Body of pancreas (tissue), 4 donors: ENCODE results near the gene CLDN6. TPM values are rescaled to one million over a fixed set of nuclear protein-coding genes. Genes with fewer than 3 reads are reported as not detected.

ENCODE experiments used
- ATAC-seq: fragments of 150-250 bp; one replicate; pipeline ENCODE4 v1.9.1; 2016
- DNase-seq, 4 donors: peaks; one replicate each; pipeline ENCODE4 v3.0.0-alpha.2; 2019
- H3K27ac ChIP-seq, 4 donors: fragments of 200-600 bp; sonication (generic); 1 replicate in 3 of 4; 2 replicates in 1 of 4; pipeline versions ENCODE4 v1.5.1 to v1.6.1; 2016 to 2019; ENCODE audit warnings: mild to moderate bottlenecking in 1 of 4, mixed read lengths in 1 of 4, moderate library complexity in 1 of 4
- H3K27me3 ChIP-seq, 2 donors: fragments of 200-600 bp; sonication (generic); one replicate each; pipeline ENCODE4 v1.6.0; 2016; ENCODE audit warnings: mild to moderate bottlenecking in 1 of 2
- H3K36me3 ChIP-seq, 2 donors: fragments of 200-600 bp; sonication (generic); replicated peaks in 1 of 2; 2 replicates each; pipeline ENCODE4 v1.5.1; 2016; ENCODE audit warnings: low read depth in 2 of 2; ENCODE audit not compliant: insufficient read depth in 1 of 2
- H3K4me1 ChIP-seq: fragments of 200-600 bp; sonication (generic); one replicate; pipeline ENCODE4 v1.6.0; 2016
- H3K4me3 ChIP-seq, 2 donors: fragments of 200-600 bp; sonication (generic); 1 replicate in 1 of 2; 2 replicates in 1 of 2; pipeline ENCODE4 v1.5.1; 2016 to 2019
- H3K9me3 ChIP-seq, 3 donors: fragments of 200-600 bp; sonication (generic); 1 replicate in 2 of 3; 2 replicates in 1 of 3; pipeline ENCODE4 v1.5.1; 2016
- CTCF ChIP-seq, 7 experiments: fragments of 450-650 bp in 4 of 7; fragments of 200-600 bp in 3 of 7; sonication (generic) in 3 of 7; IDR thresholded peaks; one replicate each; pipeline ENCODE4 v1.5.1; 2016 to 2019; ENCODE audit warnings: antibody characterized with exemption in 7 of 7
- POLR2A ChIP-seq, 3 donors: fragments of 450-650 bp; IDR thresholded peaks; one replicate each; pipeline ENCODE4 v1.6.1; 2016; ENCODE audit warnings: antibody characterized with exemption in 3 of 3, mild to moderate bottlenecking in 2 of 3
- WGBS, 2 donors: methylation state at CpG; one replicate each; pipeline ENCODE4 v1.1.5; 2017; 5-methylcytosine and 5-hydroxymethylcytosine counted together
- intact Hi-C: fragments of 100-400 bp; cut with DNase I; formaldehyde crosslinking; loops from one replicate; pipeline ENCODE4 v1.15.1; 2023
- total RNA-seq, 2 donors: library from RNA; depleted of rRNA; stranded (reverse); fragments of >200 nt; gene quantifications; one replicate each; pipeline ENCODE4 v1.1.0, GENCODE V29; 2016

CLDN6 gene
- total RNA-seq, 2 donors from 2014 or later: 0.33 to 0.78 TPM

GRCh38 chr16:2980227-2981176, 37.5 kb downstream of the CLDN6 start, which contains the start of gene PKMYT1:
Gene PKMYT1, minus strand, starts transcription at chr16:2980446. Its CDS starts 789 bp downstream, at chr16:2979657.
- H3K4me1 ChIP-seq: peaks cover 60% of the 10 kb centered on the region
- WGBS, 2 donors: 7 to 27% methylated on average over 19 to 87 of the region's 91 CpGs
- H3K9me3 ChIP-seq: no peaks in the 10 kb centered on the region

GRCh38 chr16:2979669-2980226, 38.2 kb downstream of the CLDN6 start:
- DNase-seq: no peak
- no peak for ATAC-seq
- no peak overlapping the region for H3K27ac ChIP-seq
- H3K4me3 ChIP-seq: peak overlapping the region in 1 of 2 donors; percentile 15
- H3K9me3 ChIP-seq: no peaks in the 10 kb centered on the region
- H3K36me3 ChIP-seq: no peaks in the 10 kb centered on the region
- TF ChIP-seq POLR2A (IDR thresholded peaks at IDR 0.05): no peak
- TF ChIP-seq CTCF (IDR thresholded peaks at IDR 0.05): no peak
- no peaks in the 10 kb centered on the region for H3K27me3 ChIP-seq
- 7 to 11% methylated on average over 20 to 42 of the region's 43 CpGs for WGBS, 2 donors
- intact Hi-C loops: no loop called here
- peaks cover 53% of the 10 kb centered on the region for H3K4me1 ChIP-seq

More at GRCh38 chr16:2980227-2981176, 37.5 kb downstream of the CLDN6 start, which contains the start of gene PKMYT1:
- H3K27me3 ChIP-seq: no peaks in the 10 kb centered on the region
- ATAC-seq: peak; percentile 89
- H3K27ac ChIP-seq: peak within 1 kb of the TSS; percentile 79 to 88 (median 83)
- no peaks in the 10 kb centered on the region for H3K36me3 ChIP-seq
- intact Hi-C loops: no loop called here
- TF ChIP-seq CTCF (IDR thresholded peaks at IDR 0.05) (no peak), POLR2A (IDR thresholded peaks at IDR 0.05) (peak; percentile 95 to 97 (median 95))
- peak; percentile 91 to 94 (median 92) for DNase-seq
- H3K4me3 ChIP-seq: peak within 1 kb of the TSS; percentile 15 to 64

GRCh38 chr16:2977440-2977839, 40.5 kb downstream of the CLDN6 start:
- Histone ChIP-seq H3K27ac (peak overlapping the region; percentile 47 to 72 (median 65)), H3K36me3 (no peaks in the 10 kb centered on the region), H3K4me1 (peaks cover 42% of the 10 kb centered on the region), H3K9me3 (no peaks in the 10 kb centered on the region), H3K4me3 (no peak overlapping the region), H3K27me3 (no peaks in the 10 kb centered on the region)
- WGBS, 2 donors: 19 to 31% methylated on average over 3 to 6 of the region's 6 CpGs
- intact Hi-C loops: no loop called here
- DNase-seq: peak; percentile 89 to 96 (median 94)
- peak; percentile 78 for ATAC-seq
- no peak for TF ChIP-seq POLR2A (IDR thresholded peaks at IDR 0.05)
- no peak for TF ChIP-seq CTCF (IDR thresholded peaks at IDR 0.05)

GRCh38 chr16:2976673-2977072, 41.3 kb downstream of the CLDN6 start:
- intact Hi-C loops: no loop called here
- DNase-seq (no peak), ATAC-seq (no peak)
- 89 to 98% methylated on average over 10 to 13 of the region's 15 CpGs for WGBS, 2 donors
- peak overlapping the region; percentile 40 to 72 (median 65) for H3K27ac ChIP-seq
- H3K27me3 ChIP-seq: no peaks in the 10 kb centered on the region
- H3K4me3 ChIP-seq: no peak overlapping the region
- H3K36me3 ChIP-seq: no peaks in the 10 kb centered on the region
- no peak for TF ChIP-seq CTCF (IDR thresholded peaks at IDR 0.05)
- peaks cover 42% of the 10 kb centered on the region for H3K4me1 ChIP-seq
- H3K9me3 ChIP-seq: no peaks in the 10 kb centered on the region
